HG03103 (cell line): ENCODE results near the gene FAM50A.

ENCODE experiments used
- ATAC-seq: cut with Tn5 transposase; IDR thresholded peaks from one replicate; pipeline ENCODE4 v1.9.1; 2021; ENCODE audit warnings: low read depth; ENCODE audit not compliant: unreplicated experiment

Gene FAM50A

GRCh38 chrX:154460326-154460725, 16.4 kb downstream of the FAM50A start:
- no peak for ATAC-seq

DNA sequence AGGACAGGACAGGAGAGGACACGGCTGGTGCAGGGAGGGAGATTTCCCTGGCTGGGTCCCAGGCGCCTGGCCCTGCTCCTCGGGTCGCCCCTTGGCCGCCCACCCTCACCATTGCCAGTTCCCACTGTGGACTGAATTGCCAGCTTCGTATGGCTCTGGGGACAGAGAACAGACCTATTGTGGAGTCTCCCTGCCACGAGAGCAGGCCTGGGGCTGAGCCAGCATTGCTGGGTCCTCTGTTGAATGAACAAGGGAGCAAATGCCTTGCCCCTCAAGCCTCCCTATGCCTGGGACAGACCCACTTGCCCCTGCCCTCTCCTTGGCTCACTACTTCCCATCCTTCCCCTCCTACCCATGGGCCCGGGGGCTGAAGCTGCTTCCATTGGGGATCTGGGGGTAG, 18.5 kb downstream of the FAM50A start:
- no peak for ATAC-seq

DNA sequence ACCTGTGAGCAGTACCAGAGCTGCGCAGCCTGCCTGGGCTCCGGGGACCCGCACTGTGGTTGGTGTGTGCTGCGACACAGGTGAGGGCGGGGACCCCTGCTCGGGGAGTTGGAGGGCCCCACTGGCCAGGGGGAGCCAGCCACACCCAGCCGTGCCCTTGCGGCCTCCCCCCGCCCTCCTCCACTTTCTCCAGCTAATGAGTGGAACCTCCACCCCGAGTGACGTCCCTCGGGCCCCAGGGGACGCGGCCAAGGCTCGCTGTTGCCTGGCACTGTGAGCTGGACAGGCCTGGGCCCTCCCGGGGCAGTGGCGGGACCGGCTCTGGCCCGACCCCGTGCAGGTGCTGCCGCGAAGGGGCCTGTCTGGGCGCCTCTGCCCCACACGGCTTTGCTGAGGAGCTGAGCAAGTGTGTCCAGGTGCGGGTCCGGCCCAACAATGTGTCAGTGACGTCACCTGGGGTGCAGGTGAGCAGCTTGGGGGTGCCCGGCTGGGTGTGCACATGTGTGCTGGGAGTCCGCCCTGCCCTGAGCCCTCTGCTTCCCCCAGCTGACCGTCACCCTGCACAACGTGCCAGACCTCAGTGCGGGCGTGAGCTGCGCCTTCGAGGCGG, 19.8 kb downstream of the FAM50A start:
- ATAC-seq, result no peak

DNA sequence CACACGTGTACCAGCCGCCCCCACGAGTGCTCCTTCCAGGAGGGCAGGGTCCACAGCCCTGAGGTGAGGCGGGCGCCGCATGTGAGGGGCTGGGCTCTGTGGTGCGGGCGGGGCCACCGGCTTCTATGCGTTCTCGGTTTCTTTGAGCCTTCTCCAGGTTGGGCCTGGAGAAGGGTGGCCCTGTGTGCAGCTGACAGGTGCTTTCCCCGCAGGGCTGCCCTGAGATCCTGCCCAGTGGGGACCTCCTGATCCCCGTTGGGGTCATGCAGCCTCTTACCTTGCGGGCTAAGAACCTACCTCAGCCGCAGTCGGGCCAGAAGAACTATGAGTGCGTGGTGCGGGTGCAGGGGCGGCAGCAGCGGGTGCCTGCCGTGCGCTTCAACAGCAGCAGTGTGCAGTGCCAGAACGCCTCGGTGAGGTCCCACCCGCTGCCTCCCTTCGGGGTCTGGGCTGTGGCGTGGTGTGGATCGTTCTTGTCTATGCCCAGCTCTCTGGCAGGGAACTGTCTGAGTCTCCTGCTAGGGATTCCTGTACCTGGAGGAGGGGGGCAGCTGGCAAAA, 20.9 kb downstream of the FAM50A start:
- ATAC-seq, result no peak

DNA sequence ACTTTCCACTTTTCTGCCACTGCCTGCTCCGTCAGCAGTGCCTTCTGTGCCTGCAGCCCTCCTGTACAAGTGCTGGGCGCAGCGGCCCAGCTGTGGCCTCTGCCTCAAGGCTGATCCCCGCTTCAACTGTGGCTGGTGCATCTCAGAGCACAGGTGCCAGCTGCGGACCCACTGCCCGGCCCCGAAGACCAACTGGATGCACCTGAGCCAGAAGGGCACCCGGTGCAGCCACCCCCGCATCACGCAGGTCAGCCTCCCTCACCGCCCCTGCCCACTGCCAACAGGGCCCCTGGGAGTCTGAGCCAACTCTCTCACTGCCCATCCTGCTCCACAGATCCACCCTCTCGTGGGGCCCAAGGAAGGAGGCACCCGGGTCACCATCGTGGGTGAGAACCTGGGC, 21.7 kb downstream of the FAM50A start:
- ATAC-seq, result no peak

DNA sequence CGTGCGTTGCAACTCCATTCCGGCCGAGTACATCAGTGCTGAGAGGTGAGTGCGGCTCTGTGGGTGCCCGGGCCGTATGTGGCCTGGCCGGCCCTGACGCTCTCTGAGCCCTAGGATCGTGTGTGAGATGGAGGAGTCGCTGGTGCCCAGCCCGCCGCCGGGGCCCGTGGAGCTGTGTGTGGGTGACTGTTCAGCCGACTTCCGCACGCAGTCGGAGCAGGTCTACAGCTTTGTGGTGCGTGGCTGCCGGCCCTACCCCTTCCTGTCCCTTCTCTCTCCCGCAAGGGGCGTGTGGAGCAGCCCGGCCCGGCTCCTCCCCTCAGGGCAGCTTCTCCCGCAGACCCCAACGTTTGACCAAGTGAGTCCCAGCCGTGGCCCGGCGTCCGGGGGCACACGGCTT, 22.1 kb downstream of the FAM50A start:
- ATAC-seq, result no peak

DNA sequence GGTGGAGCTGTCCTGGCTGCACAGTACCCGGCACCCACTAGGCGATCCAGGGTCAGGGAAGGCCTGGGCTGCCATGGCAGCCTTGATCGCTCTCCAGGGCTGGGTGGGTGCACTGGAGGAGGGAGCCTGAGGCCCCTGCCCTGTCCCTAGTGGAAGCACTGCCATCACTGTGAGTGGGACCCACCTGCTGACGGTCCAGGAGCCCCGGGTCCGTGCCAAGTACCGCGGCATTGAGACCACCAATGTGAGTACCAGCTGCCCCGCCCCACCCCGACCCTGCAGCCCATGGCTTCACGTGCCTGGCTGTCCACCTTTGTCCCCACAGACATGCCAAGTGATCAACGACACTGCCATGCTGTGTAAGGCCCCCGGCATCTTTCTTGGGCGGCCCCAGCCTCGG, 23.0 kb downstream of the FAM50A start:
- no peak for ATAC-seq

DNA sequence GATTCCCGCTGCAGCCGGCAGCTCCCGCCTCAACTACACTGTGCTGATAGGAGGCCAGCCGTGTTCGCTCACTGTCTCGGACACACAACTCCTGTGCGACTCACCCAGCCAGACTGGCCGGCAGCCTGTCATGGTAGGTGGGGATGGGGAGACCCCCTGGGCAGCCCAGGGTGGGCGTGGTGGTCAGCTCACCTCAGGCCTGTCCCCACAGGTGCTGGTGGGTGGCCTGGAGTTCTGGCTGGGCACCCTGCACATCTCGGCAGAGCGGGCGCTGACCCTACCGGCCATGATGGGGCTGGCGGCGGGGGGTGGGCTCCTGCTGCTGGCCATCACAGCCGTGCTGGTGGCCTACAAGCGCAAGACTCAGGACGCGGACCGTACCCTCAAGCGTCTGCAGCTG, 23.6 kb downstream of the FAM50A start:
- ATAC-seq, result no peak

DNA sequence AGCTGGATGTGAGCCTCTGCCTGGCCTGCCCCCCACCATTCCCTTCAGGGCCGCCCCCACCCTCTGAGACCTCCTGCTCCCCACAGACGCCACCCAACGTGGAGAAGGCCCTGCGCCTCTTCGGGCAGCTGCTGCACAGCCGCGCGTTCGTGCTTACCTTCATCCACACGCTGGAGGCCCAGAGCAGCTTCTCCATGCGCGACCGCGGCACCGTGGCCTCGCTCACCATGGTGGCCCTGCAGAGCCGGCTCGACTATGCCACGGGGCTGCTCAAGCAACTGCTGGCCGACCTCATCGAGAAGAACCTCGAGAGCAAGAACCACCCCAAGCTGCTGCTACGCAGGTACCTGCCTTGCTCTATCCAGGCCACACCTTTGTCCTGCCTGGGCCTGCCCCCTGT, 24.3 kb downstream of the FAM50A start:
- no peak for ATAC-seq

- no peak for ATAC-seq
Observed at GRCh38 chrX:154469114-154469513, 25.2 kb downstream of the FAM50A start.

DNA sequence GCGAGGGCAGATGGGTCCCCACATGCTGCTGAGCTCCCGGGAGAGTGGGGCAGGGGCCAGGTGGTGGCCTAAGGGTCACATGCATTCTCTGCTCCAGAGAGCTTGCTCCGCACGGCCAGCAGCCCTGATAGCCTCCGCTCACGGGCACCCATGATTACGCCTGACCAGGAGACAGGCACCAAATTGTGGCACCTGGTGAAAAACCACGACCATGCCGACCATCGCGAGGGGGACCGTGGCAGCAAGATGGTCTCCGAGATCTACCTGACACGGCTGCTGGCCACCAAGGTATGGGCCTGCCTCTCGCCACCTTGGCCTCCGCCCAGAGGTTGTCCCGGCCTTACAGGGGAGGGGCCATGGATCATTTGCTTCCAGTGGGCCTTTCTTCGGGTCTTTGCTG, 25.9 kb downstream of the FAM50A start:
- no peak for ATAC-seq

GRCh38 chrX:154470434-154470833, 26.5 kb downstream of the FAM50A start:
- no peak for ATAC-seq

GRCh38 chrX:154470914-154471568, 27.1 kb downstream of the FAM50A start:
- ATAC-seq, result no peak

DNA sequence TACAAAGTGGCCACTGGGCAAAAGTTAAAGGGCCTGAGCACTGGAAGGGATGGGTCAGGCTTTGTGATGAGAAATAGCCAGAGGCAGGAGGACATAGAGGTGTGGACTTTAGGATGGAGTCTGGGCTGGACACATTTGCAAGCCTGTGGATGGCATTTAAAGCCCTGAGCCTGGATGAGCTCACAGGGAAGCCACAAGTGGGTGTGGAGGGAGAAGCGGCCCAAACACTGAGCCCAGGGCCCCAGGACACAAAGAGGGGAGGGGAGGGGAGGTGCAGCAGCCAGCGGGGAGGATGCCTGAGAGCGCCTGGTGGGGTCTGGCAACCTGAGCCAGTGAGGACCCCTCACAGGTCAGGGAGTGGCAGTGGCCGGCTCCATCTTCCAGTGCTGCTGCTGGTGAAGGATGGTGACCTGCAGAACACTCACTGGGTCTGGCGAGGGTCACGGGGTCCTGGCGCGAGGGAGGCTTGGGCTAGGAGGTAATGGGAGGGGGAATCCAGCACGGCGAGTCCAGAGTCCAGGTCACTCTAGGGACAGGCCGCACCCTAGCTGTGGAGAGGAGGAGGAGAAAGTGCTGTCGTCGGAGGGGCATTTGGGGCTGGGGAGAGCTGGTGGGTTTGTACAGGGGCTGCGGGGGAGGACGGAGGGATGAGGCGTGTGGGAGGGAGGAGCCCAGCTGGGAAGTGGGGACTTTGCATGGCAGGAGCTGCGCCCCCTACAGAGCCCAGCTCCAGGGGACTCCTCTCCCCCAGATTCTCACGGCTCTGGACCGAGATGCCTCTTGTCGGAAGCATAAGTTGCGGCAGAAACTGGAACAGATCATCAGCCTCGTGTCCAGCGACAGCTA, 28.1 kb downstream of the FAM50A start:
- ATAC-seq, result no peak

DNA sequence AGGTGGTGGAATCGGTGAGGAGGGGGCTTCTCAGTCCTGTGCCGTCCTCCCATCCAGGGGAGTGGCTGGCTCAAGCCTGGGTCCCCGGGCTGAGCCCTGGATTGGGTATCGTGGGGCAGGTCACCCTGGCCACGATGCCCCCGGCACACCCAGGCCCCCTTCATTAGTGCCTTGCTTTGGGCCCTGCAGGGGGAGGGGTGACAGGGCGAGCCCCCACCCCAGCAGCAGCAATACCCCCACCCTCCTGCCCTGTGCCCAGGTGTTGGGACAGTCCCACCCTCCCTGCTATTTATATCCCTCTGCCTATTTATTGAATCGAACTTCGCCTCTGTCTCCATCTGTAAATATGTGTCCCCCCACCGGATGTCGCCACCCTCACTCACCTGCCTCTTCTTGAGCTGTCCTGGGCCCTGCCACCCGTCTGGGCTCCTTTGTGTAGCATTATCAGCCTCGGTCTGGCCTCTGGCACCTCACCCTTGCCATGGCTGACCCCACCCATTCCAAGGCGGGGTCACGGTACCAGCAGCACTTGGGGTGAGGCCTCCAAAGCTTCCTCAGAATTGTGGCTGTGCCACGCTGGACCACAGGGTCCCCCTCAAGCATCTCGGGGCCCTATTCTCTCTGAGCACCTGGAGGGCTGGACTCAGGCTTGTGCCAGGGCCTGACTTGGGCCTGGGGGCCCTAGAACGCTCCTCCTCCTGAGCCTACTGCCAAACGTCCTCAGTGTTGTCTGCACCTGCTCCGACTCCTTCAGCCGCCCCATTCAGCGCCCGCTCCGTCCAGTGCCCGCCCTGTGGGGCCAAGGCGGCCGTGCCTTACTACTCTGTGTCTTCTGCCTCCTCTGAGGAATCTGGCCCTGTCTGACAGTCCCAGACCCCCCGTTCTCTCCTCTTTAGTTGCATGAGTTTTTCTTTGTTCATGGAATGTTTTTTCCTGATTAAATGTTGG, 29.0 kb downstream of the FAM50A start:
- ATAC-seq, result no peak

DNA sequence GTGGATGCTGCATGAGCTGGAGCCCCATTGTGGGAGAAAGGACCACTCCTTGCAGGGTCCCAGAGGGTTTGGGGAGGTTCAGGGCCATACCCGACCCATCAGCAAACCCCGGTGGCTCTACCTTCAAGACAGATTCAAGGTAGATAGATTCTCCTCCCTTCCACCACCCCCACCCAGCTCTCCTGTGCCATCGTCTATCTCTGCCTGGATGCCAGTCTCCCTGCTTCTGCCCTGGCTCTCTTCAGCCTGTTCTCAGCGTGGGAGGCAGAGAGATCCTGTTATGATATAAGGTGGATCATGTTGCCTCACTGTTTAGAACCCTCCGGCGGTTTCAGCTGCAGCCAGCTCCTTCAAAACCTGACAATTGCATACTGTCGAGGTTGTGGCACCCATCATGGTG, 29.7 kb downstream of the FAM50A start:
- ATAC-seq, result no peak

DNA sequence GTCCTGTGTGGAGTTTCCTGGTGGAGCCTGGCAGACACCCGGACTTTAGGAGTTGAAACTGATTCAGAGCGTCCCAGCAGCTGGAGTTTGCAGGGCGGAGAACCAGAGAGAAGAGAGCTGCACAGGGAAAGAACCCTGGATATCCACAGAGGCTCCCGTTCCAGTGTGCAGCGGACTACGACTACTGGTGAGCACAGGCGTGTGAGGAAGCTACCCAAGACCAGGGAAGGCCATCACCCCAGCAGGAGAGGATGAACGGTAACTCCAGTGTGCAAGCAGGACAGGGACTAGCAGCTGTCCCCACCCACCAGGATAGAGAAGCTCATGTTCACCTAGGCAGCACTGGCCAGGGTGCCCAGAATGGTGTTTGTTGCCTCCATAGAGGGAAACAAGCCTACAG, 32.9 kb downstream of the FAM50A start:
- ATAC-seq, result no peak

DNA sequence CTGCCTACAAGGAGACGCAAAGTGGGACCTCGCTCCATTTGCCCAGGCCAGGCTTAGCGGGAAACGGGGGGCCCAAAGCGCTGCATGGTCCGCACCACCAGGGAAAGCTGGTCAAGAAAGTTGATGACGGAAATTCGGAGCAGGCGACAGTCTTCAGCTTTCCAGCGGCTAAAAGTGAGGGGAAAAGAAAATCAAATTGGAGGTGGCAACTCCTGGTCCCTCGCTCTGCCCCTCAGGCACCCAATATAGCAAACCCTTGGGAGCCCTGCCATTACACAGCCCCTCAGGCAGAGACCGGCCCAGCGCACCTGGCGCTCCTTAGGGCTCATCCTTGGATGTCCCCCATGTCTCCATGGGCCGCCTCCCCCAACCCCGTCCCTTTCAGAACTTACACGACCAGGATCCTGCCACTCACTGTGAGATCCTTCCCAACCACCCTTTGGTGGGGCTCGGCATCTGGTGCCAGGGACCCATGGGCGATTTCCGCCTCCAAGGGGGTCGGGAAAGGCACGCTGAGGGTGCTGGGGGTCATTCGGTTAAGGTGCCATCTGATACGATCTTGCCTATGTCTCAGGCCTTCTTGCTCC, 34.0 kb downstream of the FAM50A start:
- ATAC-seq, result no peak

DNA sequence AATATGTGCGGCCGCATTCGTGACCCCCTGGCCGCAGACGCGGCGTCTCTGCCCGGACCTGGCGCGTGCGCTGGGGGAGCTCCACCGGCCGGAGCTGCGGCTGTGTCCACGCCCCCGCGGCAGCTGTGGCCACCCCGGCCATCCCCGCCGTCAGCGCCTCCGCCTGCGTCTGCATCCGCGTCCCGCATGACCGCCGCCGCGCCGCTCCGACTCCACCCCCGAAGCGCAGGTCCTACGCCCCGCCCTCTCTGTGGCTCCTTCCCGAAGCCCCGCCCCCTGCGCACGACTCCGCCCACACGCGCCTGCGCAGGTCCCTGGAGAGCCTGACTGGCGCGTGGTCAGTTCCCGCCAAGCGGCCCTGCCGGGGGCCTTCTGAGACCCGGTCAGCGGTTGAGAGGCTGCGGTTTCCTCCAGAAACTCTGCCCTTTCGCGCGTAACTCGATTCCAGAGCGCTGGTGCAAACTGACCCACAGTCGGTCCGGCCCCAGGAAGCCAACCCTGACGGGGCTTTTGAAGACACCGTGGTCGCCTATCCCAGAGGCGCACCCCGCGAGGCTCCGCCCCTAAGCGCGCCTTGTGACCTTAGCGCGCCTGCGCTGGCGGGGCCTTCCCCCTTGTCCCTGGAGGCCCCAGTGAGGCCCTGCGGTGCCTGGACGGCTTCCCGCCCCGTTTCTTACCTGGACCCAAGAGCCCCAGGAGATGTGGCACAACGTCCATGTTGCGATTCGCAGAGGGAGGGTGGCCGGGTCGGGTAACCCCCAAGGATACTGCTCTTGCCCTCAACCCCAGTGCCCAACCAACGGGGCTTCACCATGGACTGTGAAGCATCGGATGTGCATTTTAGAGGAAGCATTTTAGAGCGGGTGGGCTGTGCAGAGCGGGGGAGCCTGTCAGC, 35.0 kb downstream of the FAM50A start, which contains the start of gene LAGE3:
TSS of gene LAGE3 (minus strand) at position 554 of the 895 bp plus-strand sequence. CDS start at position 188, 366 bp downstream.
- ATAC-seq, result peak; percentile 91
